GM21526 (cell line): ENCODE measurements around the gene CHST11.

Experiments used
- ATAC-seq: cut with Tn5 transposase; IDR thresholded peaks from one replicate; pipeline ENCODE4 v1.9.1; 2021; ENCODE audit warnings: moderate library complexity; ENCODE audit not compliant: unreplicated experiment, low FRiP score

The CHST11 gene

DNA sequence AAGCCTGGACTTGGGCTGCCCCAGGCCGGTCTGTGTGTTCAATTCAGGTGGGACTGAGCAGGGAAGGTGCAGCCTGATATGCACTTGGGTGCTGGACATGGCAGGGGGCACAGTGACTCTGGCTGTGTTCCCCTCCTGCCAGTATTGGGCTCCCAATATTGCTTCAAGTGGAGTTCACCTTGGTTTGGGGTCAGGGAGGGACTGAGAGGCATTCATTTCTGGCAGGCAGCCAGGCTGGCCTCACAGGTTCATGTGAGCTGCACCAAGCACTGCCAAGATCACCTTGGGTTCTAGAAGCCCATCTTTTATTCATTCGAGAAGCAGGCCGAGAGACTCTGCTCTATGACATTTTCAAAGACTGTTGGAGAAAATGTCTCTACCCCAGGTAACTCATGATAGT, 245.0 kb downstream of the CHST11 start:
- no peak for ATAC-seq

DNA sequence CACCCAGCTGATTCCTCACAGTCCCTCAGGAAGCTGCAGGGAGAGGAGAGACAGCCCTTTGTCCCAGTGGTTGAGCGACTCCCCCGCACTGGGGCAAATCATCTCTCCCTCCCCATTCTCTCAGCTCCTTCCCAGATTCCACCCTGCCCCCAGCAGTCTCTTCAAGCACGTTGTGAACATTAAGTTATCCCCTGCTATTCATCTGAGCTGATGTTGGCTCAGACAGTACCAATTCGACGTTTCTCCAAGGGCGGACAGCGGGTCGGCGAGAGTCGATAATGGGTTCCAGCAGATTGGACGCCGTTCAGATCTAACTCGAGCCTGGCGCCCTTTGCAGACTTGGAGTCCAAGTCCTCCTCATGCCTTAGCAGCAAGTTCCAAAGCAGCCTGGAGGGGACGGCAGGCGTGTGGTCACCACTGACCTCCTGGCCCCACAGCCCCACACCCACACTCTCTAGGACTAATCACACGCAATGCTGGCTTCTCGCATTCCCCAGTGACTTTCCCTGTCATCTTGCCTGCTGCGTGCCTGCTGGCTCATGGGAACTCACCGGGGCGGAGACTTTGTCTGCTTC, 245.9 kb downstream of the CHST11 start:
- ATAC-seq: no peak

DNA sequence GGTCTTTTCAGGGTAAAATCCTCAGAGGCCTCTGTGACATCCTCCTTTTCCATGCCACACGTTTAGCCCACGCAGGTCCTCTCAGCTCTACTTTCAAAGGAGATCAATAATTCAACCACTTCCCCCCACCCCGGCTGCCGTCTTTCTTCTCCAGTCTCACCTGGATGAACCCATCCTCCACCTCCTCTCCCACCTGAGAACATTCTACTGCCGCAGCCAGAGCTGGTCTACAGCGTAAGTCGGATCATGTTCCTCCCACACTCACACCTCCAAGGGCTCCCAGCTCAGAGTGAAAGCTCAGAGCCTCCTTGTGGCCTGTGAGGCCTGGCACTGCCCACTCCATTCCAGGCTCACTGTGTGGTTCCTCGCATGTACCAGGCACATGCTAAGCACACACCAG, 246.6 kb downstream of the CHST11 start:
- no peak for ATAC-seq

GRCh38 chr12:104704224-104704779, 247.6 kb downstream of the CHST11 start:
- ATAC-seq: no peak

GRCh38 chr12:104707194-104707593, 250.4 kb downstream of the CHST11 start:
- ATAC-seq: no peak

DNA sequence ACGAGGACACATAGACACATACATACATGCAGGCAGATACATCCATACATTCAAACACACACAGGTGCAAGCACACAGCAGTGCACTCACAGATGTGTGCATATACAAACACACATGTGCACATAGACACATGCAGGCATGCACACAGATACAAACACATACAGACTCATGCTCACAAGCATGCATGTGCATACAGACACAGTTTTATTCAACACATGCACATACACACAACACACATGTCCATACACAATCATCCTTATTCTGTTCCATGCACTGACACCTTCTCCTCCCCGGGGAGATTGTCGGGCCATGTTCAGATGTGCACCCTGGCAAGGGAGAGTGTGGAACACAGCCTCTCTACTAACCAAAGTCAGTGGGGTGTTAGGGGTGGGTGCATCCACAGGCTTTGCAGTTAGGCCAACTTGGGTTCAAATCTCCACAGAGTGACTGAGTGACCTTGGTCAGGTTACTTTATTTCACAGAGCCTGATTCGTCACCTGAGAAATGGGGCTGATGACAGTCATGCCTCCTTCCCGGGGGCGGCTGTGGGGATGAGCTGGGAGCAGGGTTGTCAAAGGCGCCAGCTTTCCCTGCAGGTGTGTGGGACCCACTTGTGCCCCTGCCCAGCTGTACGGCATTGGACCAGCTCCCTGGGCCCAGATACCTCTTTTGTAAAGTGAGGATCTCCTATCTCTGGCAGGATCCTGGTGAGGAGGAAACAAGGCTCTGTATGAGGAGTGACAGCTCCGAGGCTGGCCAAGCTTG, 251.2 kb downstream of the CHST11 start:
- no peak for ATAC-seq

DNA sequence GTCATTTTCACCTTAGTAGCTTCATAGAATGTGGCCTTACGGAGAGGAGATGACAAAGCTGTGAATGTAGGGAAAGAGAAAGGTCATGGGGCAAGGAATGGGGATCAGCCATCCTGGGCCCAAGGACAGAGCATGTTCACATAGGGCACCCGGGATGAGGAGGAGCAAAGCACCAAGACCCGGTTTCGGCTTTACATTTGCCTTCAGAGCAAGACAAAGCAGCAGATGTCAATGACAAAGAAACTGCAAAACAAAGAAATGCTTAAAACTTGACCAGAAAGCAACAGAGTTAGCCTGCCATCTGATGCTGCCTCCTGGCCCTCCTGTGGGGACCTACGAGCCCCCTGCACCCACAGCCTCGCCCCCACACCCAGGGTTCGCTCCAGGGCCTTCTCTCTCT, 252.1 kb downstream of the CHST11 start:
- ATAC-seq: no peak

DNA sequence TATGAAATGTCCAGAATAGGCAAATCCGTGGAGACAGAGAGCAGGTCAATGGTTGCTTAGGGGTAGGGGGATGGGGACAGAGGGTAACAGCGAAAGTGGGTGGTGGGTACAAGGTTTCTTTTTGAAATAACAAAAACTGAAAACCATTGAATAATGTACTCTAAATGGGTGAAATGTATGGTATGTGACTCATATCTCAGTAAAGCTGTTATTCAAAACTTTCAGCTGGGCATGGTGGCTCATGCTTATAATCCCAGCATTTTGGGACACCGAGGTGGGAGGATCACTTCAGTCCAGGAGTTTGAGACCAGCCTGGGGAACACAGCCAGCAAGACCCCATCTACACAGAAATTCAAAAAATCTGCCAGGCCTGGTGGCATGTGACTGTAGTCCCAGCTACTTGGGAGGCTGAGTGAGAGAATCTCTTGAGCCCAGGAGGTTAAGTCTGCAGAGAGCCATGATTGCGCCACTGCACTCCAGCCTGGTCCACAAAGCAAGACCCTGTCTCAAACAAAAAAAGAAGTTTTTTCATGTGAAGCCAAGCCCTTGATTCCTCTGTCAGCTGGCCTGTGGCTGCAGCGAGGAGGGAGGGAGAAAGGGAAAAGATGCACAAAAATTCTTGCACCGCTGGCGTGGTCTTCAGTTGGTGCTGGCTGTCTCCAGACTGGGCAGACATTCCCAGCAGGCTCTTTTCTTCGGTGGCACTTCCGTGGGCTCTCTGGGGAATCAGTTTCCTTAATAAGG, 253.1 kb downstream of the CHST11 start:
- ATAC-seq: no peak

GRCh38 chr12:104710940-104711689, 254.4 kb downstream of the CHST11 start:
- ATAC-seq: no peak

- no peak for ATAC-seq
These were observed 255.7 kb downstream of the CHST11 start for GRCh38 chr12:104712477-104712876.

DNA sequence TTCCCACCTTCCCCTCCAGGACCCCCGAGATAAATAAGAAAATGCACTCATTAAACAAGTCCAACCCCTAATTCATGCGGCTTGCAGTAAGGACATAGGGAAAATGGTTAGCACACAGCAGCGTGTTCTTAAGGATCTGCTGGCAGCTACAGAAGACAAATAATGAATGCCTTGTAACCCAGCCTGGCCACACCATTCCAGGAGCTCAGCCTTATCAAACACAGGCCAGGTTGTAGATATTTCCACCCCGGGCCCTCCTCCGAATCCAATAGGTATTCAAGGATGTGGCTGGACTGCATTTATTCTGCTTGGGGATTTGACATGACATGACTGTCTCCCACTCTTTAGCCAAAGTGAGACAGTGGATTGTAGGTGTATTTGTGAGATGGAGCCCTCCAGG, 256.2 kb downstream of the CHST11 start:
- no peak for ATAC-seq

GRCh38 chr12:104713444-104713843, 256.7 kb downstream of the CHST11 start:
- no peak for ATAC-seq

DNA sequence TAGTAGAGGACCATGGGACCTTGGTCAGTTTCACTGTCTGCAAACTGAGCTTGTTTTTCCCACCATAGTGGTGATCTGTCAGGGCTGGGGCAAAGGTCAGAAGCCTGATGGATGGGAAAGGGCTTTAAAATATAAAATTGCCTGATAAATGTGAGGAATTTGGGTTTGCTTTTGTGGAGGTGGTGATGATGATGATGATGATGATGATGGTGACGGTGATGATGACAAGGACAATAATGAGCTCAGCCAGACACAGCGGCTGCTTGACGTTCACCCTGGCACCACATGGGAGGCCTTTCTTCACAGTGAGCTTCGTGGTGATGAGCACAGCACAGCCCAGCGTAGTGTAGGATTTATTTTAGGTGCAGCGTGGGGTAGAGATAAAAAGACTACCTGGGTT, 257.6 kb downstream of the CHST11 start:
- ATAC-seq: no peak

- ATAC-seq: no peak
These were observed 259.4 kb downstream of the CHST11 start for GRCh38 chr12:104716172-104716571.

DNA sequence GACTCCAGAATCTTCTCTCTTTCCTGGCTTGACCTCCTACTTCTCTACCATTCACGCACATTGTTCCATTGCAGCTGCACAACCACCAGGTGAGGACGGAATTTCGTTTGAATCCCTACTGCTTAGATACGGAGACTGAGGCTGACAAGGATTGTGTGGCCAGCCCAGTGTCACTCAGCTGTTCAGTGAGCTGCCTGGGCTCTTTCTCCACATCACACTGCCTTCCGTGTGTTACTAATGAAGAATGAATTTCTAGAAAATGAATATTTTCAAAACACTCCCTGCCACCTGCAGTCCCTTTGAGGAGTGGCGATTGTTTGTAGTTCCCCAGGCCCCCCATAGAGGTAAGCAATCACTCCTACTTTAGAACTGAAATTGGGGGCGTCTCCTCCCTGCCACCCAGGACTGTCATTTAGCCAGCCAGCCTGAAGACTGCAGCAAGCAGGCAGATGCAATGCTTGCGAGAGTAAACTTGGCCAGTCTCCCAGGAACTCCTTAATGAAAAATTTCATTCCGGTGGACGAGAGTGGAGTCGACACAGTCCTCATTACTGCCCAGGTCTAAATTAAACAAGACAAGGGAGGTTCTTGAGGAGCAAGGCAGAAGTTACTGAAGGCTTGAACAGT, 261.7 kb downstream of the CHST11 start:
- ATAC-seq: no peak

DNA sequence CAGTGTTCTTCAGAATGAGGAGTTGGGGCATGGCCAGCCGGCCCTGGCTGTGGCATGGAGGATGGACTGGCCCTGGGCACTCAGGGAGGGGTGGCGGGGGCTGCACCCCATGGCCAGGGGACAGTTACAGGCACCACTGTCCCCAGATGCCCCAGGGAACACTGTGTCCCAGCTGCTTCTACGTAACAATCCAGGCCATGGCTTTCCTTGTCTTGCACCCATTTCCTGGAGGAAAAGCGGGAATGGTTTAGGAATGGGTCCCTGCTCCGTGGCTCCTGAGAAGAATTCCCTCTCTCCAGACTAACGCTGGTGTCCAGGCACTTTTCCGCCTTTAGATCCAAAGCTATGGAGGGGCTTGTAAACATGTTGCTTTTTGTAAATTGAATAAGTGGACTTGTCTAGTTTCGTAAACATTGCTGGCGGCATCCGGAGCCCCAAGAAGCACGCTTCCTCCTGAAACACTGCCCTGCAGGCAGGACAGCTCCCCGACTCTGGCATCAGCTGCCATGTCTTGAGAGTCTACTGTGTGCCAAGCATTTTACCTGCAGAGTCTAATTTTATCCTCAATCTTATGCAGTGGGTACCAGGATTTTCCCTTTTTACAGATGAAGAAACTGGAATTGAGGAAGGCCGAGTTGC, 263.1 kb downstream of the CHST11 start:
- ATAC-seq: no peak

GRCh38 chr12:104720339-104721038, 263.7 kb downstream of the CHST11 start:
- no peak for ATAC-seq

- ATAC-seq: no peak
These were observed 264.3 kb downstream of the CHST11 start for GRCh38 chr12:104721039-104721405.

DNA sequence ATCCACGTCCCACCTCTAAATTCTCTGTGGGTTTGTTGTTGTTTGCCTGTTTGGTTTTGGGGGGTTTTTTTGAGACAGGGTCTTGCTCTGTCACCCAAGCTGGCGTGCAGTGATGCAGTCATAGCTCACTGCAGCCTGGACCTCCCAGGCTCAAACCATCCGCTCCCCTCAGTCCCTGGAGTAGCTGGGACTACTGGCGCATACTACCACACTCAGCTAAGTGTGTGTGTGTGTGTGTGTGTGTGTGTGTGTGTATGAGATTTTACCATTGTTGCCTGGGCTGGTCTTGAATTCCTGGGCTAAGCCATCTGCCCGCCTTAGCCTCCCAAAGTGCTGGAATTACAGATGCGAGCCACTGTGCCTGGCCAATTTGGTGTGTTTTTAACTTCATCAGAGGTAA, 265.2 kb downstream of the CHST11 start:
- no peak for ATAC-seq
